CD8-positive, alpha-beta memory T cell (primary cell): ENCODE measurements around the gene NPS. TPM values are rescaled to one million over a fixed set of nuclear protein-coding genes. Genes with fewer than 3 reads are reported as not detected.

Experiments
- CTCF ChIA-PET: fragments of 350-600 bp; sonication (Branson Sonifier 250); formaldehyde crosslinking; loops from one replicate; lab custom pipeline; 2021; ENCODE audit warnings: antibody characterized with exemption; lab: Charles Lee
- POLR2A ChIA-PET: fragments of 350-600 bp; sonication (Branson Sonifier 250); formaldehyde crosslinking; loops from one replicate; lab custom pipeline; 2021; ENCODE audit warnings: antibody characterized with exemption; lab: Charles Lee
- DNase-seq, 5 donors: peaks; one replicate each; pipeline versions ENCODE4 v3.0.0 to v3.0.0-alpha.2; 2020 to 2022; ENCODE audit warnings: mixed read lengths in 1 of 5
- H3K27ac ChIP-seq: one replicate; pipeline ENCODE4 v1.7.0; 2013; ENCODE audit warnings: low read depth, mild to moderate bottlenecking, low read length, moderate library complexity
- H3K27me3 ChIP-seq: 2 replicates; pipeline ENCODE4 v1.7.0; 2013; ENCODE audit warnings: low read length, mild to moderate bottlenecking; ENCODE audit not compliant: insufficient read depth, poor library complexity, severe bottlenecking
- H3K36me3 ChIP-seq: 2 replicates; pipeline ENCODE4 v1.7.0; 2013; ENCODE audit warnings: mild to moderate bottlenecking, low read length, moderate library complexity; ENCODE audit not compliant: insufficient read depth
- H3K4me1 ChIP-seq: 2 replicates; pipeline ENCODE4 v1.7.0; 2013; ENCODE audit warnings: mild to moderate bottlenecking, low read length, moderate library complexity; ENCODE audit not compliant: insufficient read depth
- H3K4me3 ChIP-seq: 2 replicates; pipeline ENCODE4 v1.7.0; 2013; ENCODE audit warnings: mild to moderate bottlenecking, low read length
- H3K9me3 ChIP-seq: 2 replicates; pipeline ENCODE4 v1.7.0; 2013; ENCODE audit warnings: mild to moderate bottlenecking, low read length
- H3K27ac Mint-ChIP-seq, 8 donors: one replicate each; pipeline ENCODE4 v1.8.0; 2020 to 2021; ENCODE audit warnings: mixed read lengths in 8 of 8, mild to moderate bottlenecking in 6 of 8, inconsistent platforms in 3 of 8, moderate library complexity in 3 of 8
- H3K27me3 Mint-ChIP-seq, 2 donors: one replicate each; pipeline ENCODE4 v1.8.0; 2020 to 2021; ENCODE audit warnings: mixed read lengths in 2 of 2, mild to moderate bottlenecking in 1 of 2, moderate library complexity in 1 of 2
- H3K36me3 Mint-ChIP-seq, 3 donors: one replicate each; pipeline ENCODE4 v1.8.0; 2020 to 2021; ENCODE audit warnings: mixed read lengths in 3 of 3, inconsistent platforms in 1 of 3, mild to moderate bottlenecking in 1 of 3
- H3K4me1 Mint-ChIP-seq, 3 donors: one replicate each; pipeline ENCODE4 v1.8.0; 2020 to 2021; ENCODE audit warnings: mixed read lengths in 3 of 3, inconsistent platforms in 1 of 3, mild to moderate bottlenecking in 1 of 3
- H3K4me3 Mint-ChIP-seq, 7 donors: one replicate each; pipeline ENCODE4 v1.8.0; 2020 to 2021; ENCODE audit warnings: mixed read lengths in 7 of 7, mild to moderate bottlenecking in 6 of 7, moderate library complexity in 4 of 7, inconsistent platforms in 2 of 7
- H3K9me3 Mint-ChIP-seq, 5 donors: one replicate each; pipeline ENCODE4 v1.8.0; 2020 to 2022; ENCODE audit warnings: mixed read lengths in 5 of 5, mild to moderate bottlenecking in 3 of 5, moderate library complexity in 2 of 5, inconsistent platforms in 1 of 5
- polyA plus RNA-seq: library from polyadenylated mRNA; unstranded; fragments of 300-500 nt; fragmentation: Illumina TruSeq; gene quantifications from one replicate; pipeline ENCODE4 v1.2.3, GENCODE V29; 2021
- total RNA-seq, 2 experiments: library from RNA; stranded (reverse); gene quantifications; one replicate each; pipeline ENCODE4 v1.2.3, GENCODE V29; 2021

NPS gene
- total and polyA plus RNA-seq, 3 experiments from 2014 or later: not detected

- Mint-ChIP-seq H3K27ac (no peak overlapping the region), H3K9me3 (peaks cover 0 to 6% (median 2%) of the 10 kb centered on the region in 5 donors), H3K4me3 (no peak overlapping the region), H3K36me3 (peaks cover 0 to 2% (median 0%) of the 10 kb centered on the region in 3 donors), H3K4me1 (no peaks in the 10 kb centered on the region), H3K27me3 (peaks cover 0 to 7% of the 10 kb centered on the region in 2 donors)
- H3K4me3 ChIP-seq: no peak overlapping the region
- no peaks in the 10 kb centered on the region for H3K4me1 ChIP-seq
- no peaks in the 10 kb centered on the region for H3K9me3 ChIP-seq
- no peak for DNase-seq
- POLR2A ChIA-PET: no interaction called here
- H3K36me3 ChIP-seq: no peaks in the 10 kb centered on the region
- no peak overlapping the region for H3K27ac ChIP-seq
- H3K27me3 ChIP-seq: no peaks in the 10 kb centered on the region
- CTCF ChIA-PET: no interaction called here
Observed at GRCh38 chr10:127592586-127592985, 43.5 kb downstream of the NPS start.

GRCh38 chr10:127600479-127600878 lies 51.4 kb downstream of the NPS start:
- H3K4me3 ChIP-seq: no peak overlapping the region
- no peaks in the 10 kb centered on the region for H3K27me3 ChIP-seq
- H3K36me3 ChIP-seq: no peaks in the 10 kb centered on the region
- no peak overlapping the region for H3K27ac ChIP-seq
- DNase-seq: no peak
- H3K36me3 Mint-ChIP-seq: peaks cover 0 to 3% (median 0%) of the 10 kb centered on the region in 3 donors
- H3K9me3 ChIP-seq: no peaks in the 10 kb centered on the region
- H3K4me3 Mint-ChIP-seq: no peak overlapping the region
- ChIA-PET POLR2A (no interaction called here), CTCF (no interaction called here)
- H3K27me3 Mint-ChIP-seq: peaks cover 0 to 4% of the 10 kb centered on the region in 2 donors
- peaks cover 0 to 4% (median 0%) of the 10 kb centered on the region in 5 donors for H3K9me3 Mint-ChIP-seq
- H3K4me1 Mint-ChIP-seq: no peaks in the 10 kb centered on the region
- H3K27ac Mint-ChIP-seq: no peak overlapping the region
- no peaks in the 10 kb centered on the region for H3K4me1 ChIP-seq

Other genes with a start within 250 kb of the NPS start
- not detected for gene FOXI2, start 187.9 kb downstream of the NPS start, total RNA-seq
- not detected for gene FOXI2, start 187.9 kb downstream of the NPS start, polyA plus RNA-seq